HG02970 (cell line): ENCODE data around the gene SCN7A.

Experiments used
- ATAC-seq: cut with Tn5 transposase; IDR thresholded peaks from one replicate; pipeline ENCODE4 v1.9.1; 2021; ENCODE audit warnings: mild to moderate bottlenecking, moderate library complexity, moderate number of reproducible peaks; ENCODE audit not compliant: unreplicated experiment, low FRiP score

SCN7A gene

DNA sequence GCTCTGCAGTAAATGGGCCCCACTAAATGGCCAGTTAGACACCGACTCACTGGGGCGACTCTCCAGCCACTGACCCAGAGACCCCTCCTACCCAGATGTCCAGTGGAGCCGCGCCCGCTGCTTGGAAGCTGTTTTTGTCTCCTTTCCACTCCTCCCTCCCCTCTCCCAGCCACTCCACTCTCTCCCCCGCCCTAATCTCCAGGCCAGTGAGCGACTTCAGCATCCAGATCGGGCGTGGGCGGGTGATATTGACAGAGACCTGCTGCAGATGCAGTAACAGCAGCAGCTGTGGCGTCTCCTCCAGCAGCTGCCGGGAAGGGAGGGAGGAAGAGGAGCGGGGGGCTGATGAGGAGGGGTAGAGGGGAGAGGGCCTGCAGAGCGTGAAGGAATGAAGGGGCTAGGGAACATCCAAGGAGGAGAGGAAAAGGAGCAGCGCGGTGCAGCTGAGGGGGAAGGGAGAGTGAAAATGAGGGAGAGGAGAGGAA is at the start of gene SCN7A:
SCN7A (minus strand) TSS at position 110 of the 485 bp plus-strand sequence. CDS start 16,553 bp downstream, outside the sequence.
- ATAC-seq = no peak

DNA sequence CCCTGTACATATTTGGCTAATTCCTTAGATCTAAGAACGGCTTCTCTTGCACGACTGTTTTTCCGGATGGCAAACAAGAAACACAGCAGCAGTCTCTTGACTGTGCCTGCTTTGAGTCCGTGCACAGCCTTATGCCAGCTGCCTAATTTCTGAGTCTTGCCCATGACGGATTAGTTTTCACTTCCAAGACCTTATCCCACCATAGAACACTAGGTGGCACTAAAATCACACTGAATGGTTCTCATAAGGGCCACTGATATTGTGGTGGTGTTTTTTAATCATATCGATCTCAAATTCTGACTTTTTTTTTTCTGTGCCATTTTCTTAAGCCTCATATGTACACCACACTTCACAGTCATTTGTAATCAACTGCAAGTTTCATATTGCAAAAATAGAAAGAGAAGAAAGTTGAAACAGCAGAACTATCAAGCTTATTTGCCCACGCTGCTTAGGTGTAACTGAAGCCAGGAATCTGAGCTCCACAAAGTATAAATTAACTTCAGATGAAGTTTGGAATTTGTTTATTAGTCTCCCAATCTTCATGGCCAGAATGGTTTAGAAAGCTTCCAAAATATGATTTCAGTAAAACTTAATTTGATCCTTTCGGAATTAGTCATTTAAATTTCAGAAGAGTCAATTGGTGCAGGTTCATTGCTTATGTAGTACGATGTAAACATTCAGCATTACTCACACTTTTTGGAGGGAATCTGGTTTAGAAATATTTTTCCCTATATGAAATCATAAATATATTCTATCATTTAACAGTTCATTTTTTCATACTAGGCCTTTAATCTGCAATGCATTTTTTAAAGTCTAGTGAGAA is 45.5 kb upstream of the SCN7A start:
- peak; percentile 79 for ATAC-seq

DNA sequence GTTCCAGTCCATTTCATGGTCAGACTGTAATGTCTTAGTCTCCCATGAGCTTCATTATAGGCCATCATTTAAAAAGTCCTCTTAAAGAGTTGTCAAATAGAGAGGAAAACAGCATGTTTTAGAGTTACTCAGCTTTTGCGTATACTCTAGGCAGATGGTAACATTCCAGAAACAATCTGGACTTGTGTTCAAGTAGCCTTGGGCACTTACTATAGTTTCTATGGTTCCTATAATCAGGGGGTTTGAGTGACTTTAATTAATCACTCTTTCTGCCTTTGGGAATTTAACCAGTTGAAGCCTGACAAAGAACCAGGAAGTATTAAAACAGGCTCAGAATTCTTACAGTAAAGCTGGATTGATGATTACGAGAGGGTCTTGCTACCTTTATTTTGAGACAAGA is 42.1 kb upstream of the SCN7A start:
- no peak for ATAC-seq

DNA sequence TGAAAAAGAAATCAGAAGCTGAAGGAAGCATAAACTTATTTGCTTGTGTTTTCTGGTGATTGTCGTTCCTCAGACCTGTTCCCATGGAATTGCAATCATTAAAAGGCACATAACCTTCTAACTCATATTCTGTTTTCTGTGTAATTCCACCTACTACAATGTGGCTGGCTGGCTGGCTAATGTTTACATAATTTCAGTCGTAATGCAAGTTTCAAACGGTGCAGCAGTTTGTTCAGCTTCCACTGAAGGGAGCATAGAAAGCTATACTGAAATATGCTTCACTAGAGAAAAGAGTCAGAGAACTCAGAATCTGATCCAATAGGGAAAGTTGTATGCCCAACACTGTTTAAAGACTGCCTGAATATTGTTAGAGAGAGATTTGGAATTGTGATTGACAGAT is 27.1 kb upstream of the SCN7A start:
- ATAC-seq = no peak

DNA sequence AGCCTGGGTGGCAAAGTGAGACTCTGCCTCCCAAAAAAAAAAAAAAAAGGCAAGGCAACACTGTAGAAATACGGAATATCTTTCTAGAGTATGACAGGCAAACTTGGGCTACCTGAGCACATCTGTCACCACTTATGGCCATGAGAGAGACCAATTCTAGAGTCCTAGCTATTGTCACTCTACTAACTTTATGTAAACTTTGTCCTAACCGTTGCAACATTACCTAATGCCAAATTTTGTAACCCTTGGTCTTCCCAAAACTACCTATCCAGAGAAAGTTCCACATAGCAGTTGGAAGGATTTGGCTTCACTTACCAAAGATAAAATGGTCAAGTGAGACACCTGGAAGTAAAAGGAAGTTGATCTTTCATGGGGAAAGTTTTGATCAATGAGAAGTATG is 26.6 kb upstream of the SCN7A start:
- ATAC-seq = no peak

DNA sequence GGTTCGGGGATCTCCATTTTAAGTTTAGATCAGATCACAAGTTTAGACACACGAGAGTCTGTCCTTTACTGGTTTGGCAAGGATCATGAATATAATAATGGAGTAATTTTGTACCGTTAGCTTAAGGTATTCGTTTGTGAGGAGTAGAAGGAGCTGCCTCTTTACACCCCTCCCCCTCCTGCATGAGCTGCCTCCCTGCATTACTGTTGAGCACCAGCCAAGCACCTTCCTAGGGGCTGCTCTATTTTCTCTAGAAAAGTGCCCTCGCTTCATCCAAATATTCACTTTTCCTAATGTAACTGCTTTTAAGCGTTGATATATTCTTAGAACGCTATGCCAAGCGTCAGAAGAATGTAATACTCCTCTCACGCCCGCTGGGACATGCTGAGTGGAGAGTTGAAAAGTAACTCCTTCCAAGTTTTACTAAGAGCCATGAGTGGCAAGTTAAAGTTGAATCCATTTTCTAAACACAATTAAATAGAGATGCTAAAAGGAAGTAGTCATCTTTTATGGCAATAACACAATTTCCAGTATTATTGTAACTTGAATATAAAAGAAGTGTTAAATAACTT is 25.4 kb upstream of the SCN7A start:
- ATAC-seq = no peak

DNA sequence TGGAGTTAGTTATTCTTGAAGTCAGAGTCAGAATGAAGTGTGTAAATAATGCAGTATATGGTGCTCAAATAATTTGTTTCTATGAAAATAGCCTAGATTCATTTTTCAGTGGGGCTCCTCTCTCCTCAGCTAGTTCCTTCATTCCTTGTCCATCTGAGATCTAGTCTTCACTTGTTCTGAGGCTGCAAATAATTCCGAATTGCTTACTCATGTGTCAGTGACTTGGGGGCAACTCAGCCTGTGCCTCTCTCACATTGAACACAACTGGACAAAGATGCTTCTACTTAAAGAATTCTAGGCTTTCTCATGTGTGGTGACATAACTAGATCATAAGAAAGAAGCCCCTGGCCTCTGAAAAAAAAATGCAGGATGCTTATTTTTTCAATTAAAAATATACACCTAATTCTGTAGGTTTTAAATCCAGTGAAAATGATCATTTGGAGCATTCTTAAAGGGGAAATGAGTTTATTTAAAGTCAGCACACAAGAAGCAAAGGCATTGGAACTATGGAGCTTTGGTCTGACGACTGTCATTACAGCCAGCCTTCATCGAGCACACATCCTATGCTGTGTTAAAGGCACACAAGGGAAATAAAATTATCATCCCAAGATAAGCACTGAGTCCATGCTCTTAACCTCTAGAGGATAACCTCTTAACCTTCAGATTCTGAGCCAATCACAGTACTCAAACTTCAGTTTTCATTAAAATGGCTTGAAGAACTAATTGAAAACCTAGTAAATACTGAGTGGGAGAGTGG is 24.8 kb upstream of the SCN7A start:
- no peak for ATAC-seq

DNA sequence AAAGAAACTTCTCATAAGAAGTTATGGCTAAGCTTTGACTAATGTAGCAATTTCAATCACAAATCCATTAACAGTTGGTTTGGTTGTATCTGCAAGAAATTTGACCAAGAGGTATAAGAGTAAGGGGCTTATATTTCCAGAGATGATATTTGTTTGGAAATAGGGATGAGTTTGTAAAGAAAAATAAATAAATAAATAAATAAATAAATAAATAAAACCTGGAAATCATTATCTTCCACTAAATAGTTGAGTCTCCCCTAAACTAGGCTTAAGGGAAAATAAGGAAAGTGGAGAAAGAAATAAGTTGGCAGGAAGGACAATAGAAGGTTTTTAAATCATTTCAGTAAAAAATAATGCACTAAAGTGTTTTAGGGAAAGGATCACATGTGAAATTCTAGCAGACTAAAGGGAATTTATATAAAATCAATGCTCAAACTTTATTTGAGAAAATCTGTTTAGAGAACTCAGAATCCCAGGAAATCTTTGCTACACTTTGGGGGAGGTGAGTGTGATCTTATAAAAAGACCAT is 23.5 kb upstream of the SCN7A start:
- ATAC-seq = no peak

DNA sequence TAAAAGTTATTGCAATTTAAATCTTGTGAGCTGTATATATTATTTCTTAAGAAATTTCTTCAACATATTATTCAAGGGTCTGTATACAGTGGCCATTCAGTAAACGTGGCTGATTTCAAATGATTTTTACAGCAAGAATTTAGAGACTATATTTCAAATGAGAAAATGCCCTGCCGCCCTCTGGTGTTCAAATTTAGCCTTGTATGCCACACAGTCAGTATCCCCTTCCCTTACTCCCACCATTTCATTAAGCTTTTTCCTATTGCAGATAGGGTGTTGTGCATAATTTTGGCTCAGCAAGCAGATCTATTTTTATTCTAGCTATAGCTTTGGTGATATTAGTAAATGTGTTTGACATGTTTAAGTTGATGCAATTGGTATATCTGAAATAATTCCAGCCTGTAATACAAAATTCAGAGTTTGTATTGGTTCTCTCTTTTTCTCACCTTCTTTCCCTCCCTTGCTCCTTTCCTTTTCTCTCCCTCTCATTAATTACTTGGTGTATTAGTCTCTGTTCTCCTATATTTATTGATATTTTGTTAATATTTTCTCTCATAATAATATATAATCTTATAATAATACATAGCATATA is 22.8 kb upstream of the SCN7A start:
- no peak for ATAC-seq

DNA sequence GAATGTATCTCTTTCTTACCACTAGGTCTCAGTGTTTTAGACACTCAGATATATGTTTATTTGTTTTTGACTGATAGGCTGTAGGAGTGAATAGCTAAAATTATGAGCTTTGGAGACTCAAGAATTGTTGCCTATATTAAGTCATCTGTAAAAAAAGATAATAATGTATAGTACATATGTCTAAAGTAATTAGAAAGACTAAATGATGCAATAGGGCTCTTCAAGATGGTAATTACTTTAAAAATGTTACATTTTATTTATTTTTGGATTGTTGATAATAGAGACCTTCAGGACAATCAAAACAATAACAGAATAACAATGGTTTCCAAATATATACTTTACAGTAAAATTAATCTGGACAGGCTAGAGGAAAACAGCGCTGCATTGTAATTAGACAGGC is 19.9 kb upstream of the SCN7A start:
- ATAC-seq = no peak

DNA sequence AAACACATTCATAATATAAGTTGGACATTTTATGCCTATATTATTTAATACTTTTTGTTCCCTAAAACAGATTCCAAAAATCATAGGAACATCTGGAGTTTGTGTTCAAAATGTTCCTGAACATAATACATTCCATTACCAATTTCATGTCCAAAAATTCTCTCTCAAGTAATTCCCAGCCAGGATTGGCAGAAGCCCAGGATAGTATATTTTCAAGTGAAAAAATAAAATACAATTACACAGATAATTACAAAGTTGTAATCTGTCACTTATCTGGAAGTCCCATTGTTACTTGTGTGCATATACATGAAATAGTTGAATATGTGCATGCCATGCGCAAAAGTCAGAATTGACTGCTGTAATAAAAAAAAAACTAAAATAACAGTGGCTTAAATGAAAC is 5.2 kb upstream of the SCN7A start:
- ATAC-seq = no peak

DNA sequence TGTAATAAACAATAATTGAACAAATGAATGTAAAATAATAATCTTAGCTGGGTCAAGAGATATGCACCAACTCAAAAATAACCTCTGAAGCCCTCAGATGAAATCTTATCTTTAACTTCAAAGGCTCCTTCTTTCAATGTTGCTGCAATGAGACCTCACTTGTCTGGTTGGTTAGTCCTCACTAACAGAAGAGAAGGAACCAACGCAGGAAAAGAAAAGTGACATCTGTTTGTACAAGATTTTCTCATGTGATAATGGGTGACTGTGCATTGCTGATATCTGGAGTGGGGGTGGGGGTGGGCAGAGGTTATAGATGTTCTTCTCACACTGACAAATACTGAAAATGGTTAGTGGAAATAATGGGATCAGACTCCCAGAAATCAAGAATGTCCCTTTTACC is 2.6 kb downstream of the SCN7A start:
- no peak for ATAC-seq

DNA sequence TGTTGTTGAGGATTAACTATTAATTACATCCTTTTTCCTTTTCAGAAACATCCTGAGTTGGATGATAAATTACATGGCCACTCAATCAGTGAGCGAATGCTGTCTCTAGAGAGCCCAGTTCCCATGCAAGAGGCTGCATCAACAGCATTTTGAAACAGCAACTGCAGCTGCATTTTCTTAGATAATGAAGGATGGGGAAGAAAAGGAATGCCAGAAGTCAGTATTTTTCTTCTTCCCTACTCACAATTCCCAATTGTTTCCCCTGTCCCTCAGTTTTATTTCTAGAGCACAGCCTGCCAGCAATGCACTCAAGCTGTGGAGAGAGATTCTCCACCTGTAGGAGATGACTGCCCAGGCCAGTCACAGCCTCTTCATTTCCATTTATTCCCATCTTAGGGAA is 6.9 kb downstream of the SCN7A start:
- no peak for ATAC-seq

DNA sequence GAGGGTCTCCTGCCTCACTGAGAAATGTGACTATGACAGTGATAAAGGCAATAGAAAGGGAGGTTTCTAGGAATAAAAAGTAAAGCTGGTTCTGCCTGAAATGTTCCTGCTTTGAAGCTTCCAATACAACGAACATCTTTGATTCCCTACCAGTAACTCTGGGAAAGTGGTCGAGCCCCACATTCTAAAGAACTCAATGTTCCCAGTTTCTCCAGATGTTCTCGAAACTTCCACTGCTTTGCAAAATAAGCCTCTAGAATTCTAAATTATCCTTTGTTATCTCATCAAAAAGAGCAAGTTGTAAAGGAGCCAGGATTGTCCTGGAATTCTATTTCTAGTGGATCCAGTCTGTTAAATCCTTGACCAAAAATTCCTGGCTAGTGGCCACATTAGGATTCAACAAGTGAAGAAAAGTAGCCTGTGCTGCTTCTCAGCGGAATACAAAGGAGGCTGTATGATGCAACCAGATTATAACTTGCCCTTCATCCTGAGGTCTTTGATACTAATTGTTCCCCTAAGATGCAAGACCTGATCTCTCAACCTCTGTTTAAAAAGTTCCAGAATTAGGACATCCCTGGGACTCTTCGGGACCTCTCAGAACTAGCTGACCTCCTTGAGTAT is 8.4 kb downstream of the SCN7A start:
- no peak for ATAC-seq

DNA sequence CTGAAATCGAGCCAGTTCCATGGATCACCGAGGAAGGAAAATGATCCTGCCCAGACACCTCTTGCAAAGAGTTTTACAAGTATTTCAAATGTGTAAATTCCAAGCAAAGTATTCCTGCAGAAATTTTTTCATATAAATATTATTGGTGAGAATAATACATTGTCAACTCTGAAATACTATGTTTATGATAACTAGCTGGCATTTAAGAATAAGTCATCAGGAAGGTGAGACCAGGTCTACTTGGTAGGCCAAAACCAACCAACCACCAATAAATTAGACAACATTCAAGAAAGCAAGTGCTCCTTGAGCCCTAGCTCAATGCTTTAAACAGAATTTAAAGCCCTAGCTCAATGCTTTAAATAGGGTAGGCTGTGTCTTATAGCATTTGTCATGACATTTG is 21.7 kb downstream of the SCN7A start:
- ATAC-seq = no peak

DNA sequence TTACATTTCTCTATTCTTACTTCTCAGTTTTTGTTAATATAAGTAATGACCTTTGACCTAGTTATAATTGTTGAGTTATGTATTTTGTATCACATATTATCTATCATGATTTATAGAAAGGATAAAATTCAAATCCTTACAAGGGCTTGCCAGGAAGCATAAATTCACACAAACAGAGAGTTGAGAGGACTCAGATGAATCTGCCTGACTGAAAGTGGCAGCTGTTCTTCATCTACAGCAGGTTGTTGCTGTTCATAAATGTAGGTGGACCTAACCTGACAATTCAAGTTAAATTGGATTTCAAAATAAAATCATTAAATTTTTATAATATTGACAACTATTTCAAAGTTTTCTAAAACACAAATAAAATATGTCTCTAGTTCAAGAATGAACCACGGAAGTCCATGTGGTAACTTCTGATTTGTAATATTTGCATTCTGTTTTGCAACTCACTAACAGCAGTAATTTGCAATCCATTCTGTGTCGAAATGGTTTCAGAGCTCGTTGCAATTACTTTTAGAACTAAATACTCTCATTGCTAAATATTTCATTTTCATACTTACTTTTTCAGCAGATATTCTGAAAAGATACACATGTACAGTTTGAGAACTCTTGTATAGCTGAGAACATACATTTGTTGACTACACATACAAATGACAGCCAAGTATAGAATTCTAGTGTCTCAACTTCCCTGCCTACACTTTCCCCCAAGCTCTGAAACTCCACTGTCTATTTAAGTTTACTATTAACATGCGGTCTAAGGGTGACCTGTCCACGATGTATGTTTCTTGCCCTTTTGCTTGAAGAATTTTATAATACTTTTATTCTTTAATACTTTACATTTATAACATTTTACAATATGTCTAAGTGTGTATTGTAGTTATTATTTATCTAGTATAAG is 25.7 kb downstream of the SCN7A start:
- no peak for ATAC-seq

DNA sequence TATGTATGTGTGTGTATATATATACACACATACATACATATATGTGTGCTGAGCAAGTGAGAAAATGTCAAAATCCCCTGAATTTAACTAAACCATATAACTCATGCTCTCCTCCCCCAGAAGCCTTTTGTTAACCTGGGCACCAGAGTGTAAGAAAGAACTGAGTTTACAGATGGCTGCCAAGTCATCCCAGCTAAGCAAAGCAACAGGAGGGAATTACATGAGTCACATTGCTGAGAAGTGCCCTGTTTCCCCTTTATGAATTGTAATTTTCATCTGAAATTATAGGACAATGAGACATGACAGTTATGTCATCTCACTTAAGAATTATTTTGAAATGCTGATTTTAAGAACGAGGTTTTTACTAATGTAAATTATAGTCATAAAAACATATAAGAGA is 29.9 kb downstream of the SCN7A start:
- no peak for ATAC-seq

DNA sequence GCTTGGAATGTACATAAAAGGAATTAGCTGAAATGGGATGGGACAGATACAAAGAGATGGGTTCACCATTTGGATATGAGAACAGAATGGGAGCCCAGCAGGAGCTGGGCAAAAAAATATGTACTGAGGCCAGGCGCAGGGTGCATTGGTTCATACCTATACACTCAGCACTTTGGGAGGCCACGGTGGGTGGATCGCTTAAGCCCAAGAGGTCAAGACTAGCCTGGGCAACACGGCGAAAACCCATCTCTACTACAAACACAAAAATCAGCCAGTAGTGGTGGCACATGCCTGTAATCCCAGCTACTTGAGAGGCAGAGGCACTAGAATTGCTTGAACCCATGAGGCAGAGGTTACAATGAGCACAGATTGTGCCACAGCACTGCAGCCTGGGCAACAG is 30.4 kb downstream of the SCN7A start:
- no peak for ATAC-seq

DNA sequence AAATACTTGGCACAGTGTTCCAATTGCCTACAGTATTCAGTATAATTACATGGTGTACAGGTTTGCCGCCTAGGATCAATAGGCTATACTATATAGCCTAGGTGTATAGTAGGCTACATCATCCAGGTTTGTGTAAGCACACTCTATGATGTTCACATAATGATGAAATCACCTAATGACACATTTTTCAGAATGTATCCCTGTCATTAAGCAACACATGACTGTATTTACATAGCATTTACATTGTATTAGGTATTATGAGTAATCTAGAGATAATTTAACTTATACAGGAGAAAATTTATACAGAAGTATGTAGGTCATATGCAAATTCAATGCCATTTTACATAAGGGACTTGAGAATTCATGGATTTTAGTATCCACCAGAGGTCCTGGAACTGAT is 35.4 kb downstream of the SCN7A start:
- ATAC-seq = no peak
